ENCODE results near the gene SOX3. TPM values are rescaled to one million over a fixed set of nuclear protein-coding genes. Genes with fewer than 3 reads are reported as not detected.

SOX3 gene
- polyA plus RNA-seq, 1 experiment: not detected

GRCh38 chrX:140501940-140502468, 2.9 kb downstream of the SOX3 start:
- Histone ChIP-seq H3K27me3 (ENCODE audit: control insufficient read depth, insufficient read depth, low read length) (peaks cover 40% of the 10 kb centered on the region), H3K9me3 (ENCODE audit: control insufficient read depth, insufficient read depth, low read length) (no peaks in the 10 kb centered on the region; the same call in 1 of the 2 replicates)
- POLR2A ChIA-PET: no interaction called here

GRCh38 chrX:140501321-140501720, 3.5 kb downstream of the SOX3 start:
- H3K9me3 ChIP-seq (ENCODE audit: control insufficient read depth, insufficient read depth, low read length): no peaks in the 10 kb centered on the region; the same call in 1 of the 2 replicates
- no peak overlapping the region for H3K4me3 ChIP-seq (ENCODE audit: low read depth, low read length)
- TF ChIP-seq CTCF (IDR thresholded peaks at IDR 0.05; ENCODE audit: low read depth, low read length): no peak
- no peak overlapping the region for H3K27ac ChIP-seq (ENCODE audit: low read depth, low read length)
- ChIA-PET CTCF (no interaction called here), POLR2A (no interaction called here)
- DNase-seq (ENCODE audit: low read depth, low spot score): no peak
- peaks cover 34% of the 10 kb centered on the region for H3K27me3 ChIP-seq (ENCODE audit: control insufficient read depth, insufficient read depth, low read length)

More at GRCh38 chrX:140501940-140502468, 2.9 kb downstream of the SOX3 start:
- Histone ChIP-seq H3K4me3 (ENCODE audit: low read depth, low read length) (no peak overlapping the region), H3K27ac (ENCODE audit: low read depth, low read length) (no peak overlapping the region)
- no peak for DNase-seq (ENCODE audit: low read depth, low spot score)
- TF ChIP-seq CTCF (IDR thresholded peaks at IDR 0.05; ENCODE audit: low read depth, low read length): no peak
- CTCF ChIA-PET: no interaction called here

GRCh38 chrX:140500441-140500840, 4.4 kb downstream of the SOX3 start:
- no peak for DNase-seq (ENCODE audit: low read depth, low spot score)
- TF ChIP-seq CTCF (IDR thresholded peaks at IDR 0.05; ENCODE audit: low read depth, low read length): no peak
- peaks cover 28% of the 10 kb centered on the region for H3K27me3 ChIP-seq (ENCODE audit: control insufficient read depth, insufficient read depth, low read length)
- H3K4me3 ChIP-seq (ENCODE audit: low read depth, low read length): no peak overlapping the region
- no peaks in the 10 kb centered on the region; the same call in 1 of the 2 replicates for H3K9me3 ChIP-seq (ENCODE audit: control insufficient read depth, insufficient read depth, low read length)
- no peak overlapping the region for H3K27ac ChIP-seq (ENCODE audit: low read depth, low read length)
- CTCF ChIA-PET: no interaction called here
- POLR2A ChIA-PET: no interaction called here

- TF ChIP-seq CTCF (IDR thresholded peaks at IDR 0.05; ENCODE audit: low read depth, low read length): no peak
- no peaks in the 10 kb centered on the region for H3K9me3 ChIP-seq (ENCODE audit: control insufficient read depth, insufficient read depth, low read length)
- H3K27ac ChIP-seq (ENCODE audit: low read depth, low read length): no peak overlapping the region
- no peak overlapping the region for H3K4me3 ChIP-seq (ENCODE audit: low read depth, low read length)
- DNase-seq (ENCODE audit: low read depth, low spot score): no peak
- ChIA-PET POLR2A (no interaction called here), CTCF (no interaction called here)
- peaks cover 4% of the 10 kb centered on the region for H3K27me3 ChIP-seq (ENCODE audit: control insufficient read depth, insufficient read depth, low read length)
Observed at GRCh38 chrX:140495739-140496138, 9.1 kb downstream of the SOX3 start.

GRCh38 chrX:140492066-140492994, 12.5 kb downstream of the SOX3 start:
- Histone ChIP-seq H3K9me3 (ENCODE audit: control insufficient read depth, insufficient read depth, low read length) (no peaks in the 10 kb centered on the region), H3K4me3 (ENCODE audit: low read depth, low read length) (no peak overlapping the region), H3K27ac (ENCODE audit: low read depth, low read length) (no peak overlapping the region), H3K27me3 (ENCODE audit: control insufficient read depth, insufficient read depth, low read length) (no peaks in the 10 kb centered on the region)
- POLR2A ChIA-PET: no interaction called here
- CTCF ChIA-PET: no interaction called here
- DNase-seq (ENCODE audit: low read depth, low spot score): no peak
- no peak for TF ChIP-seq CTCF (IDR thresholded peaks at IDR 0.05; ENCODE audit: low read depth, low read length)
